ENCODE results near the gene IFT43.

IFT43 gene

DNA sequence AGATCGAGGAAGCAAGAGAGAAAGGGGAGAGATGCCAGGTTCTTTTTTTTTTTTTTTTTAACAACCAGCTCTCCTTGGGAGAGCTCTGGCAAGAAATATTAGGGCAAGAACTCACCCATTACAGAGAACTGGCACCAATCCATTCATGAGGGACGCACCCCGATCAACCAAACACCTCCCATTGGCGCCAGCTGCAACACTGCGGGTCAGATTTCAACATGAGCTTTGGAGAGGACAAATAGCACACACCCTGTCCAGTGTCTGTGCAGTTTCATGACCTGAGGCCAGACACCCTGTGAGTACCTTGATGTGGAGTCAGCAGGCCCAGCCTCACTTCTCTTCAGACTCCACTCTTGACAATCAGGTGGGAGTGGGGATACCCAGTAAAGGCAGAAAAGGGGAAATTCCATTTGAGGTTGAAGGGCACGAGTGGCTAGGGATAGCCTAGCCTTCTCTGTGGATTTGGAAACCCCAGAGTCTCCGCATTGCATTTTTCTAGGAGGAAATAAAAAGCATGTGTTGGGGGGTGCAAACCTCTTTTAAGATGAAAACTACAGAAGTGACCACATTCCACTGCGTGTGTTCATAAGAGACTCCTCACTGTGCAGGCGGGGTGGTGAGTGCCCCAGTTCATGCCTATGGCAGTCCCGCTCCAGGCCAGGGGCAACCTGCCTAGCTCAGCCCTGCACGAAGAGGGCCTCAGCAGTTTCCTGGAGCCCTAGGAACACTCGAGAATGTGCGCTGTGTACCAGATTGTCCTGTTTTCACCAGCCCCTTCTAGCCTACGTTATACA lies 123.7 kb downstream of the IFT43 start:
- Histone ChIP-seq H3K36me3 (ENCODE audit: control insufficient read depth, insufficient read depth, low read length) (no peaks in the 10 kb centered on the region), H3K9ac (ENCODE audit: low read length) (no peak overlapping the region), H3K4me1 (ENCODE audit: control insufficient read depth, insufficient read depth, low read length) (no peaks in the 10 kb centered on the region), H3K4me3 (ENCODE audit: low read length) (no peak overlapping the region), H3K27me3 (ENCODE audit: control insufficient read depth, insufficient read depth, low read length) (peaks cover 10% of the 10 kb centered on the region), H3K9me3 (ENCODE audit: control insufficient read depth, low read length) (no peaks in the 10 kb centered on the region)

DNA sequence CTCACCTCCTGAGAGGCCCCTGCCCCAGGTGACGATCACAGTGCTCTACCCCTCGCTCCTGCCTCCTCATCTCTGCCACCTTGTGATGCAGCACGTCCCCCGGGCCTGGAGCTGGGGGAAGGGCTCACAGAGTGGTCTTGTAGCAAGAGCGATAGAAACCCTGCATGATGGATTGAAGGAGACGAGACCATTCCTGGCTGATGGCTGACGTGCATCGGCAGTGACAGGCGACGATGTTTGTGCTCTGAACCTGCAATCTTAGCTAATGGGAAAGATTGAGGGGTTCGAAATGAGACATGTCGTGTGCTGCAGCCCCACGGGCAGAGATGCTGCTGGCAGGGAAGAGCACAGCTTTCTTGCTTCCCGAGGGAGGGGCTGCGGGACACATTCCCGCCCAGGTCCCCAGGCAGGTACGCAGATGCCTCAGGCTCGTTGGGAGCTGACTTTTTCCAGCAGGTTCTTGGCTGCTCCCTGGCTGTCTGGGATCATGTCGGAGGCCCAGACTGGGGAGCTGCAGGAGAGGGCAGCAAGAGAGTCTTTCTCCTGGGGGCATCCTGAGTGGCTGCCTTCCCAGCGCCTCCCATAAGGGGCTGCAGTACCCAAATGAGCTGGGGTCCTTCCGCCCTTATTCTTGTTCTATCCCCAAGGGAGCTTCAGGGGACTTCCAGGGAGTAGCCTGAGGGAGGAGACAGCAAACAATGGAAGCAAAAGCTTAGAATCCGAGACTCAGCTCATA lies 127.5 kb downstream of the IFT43 start:
- Histone ChIP-seq H3K27me3 (ENCODE audit: control insufficient read depth, insufficient read depth, low read length) (peaks cover 10% of the 10 kb centered on the region), H3K4me3 (ENCODE audit: low read length) (no peak overlapping the region), H3K36me3 (ENCODE audit: control insufficient read depth, insufficient read depth, low read length) (no peaks in the 10 kb centered on the region), H3K9ac (ENCODE audit: low read length) (no peak overlapping the region), H3K9me3 (ENCODE audit: control insufficient read depth, low read length) (no peaks in the 10 kb centered on the region), H3K4me1 (ENCODE audit: control insufficient read depth, insufficient read depth, low read length) (no peaks in the 10 kb centered on the region)

DNA sequence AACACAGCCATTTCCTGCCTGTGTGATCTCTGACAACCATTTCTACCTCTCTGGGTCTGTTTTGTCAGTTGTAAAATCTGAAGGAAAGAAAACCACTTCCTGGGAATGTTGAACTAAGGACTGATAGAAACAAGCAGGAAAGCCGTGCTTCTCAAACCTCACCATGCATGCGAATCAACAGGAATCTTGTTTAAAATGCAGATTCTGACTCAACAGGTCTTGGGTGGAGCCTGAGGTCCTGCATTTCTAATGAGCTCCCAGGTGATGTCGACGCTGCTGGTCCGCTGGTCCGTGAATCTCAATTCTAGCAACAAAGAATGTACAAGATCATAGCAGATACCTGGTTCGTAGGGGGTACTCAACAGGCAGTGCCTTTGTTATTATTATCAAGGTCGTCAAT lies 128.1 kb downstream of the IFT43 start:
- H3K36me3 ChIP-seq (ENCODE audit: control insufficient read depth, insufficient read depth, low read length): no peaks in the 10 kb centered on the region
- H3K9ac ChIP-seq (ENCODE audit: low read length): no peak overlapping the region
- H3K4me3 ChIP-seq (ENCODE audit: low read length): no peak overlapping the region
- peaks cover 10% of the 10 kb centered on the region for H3K27me3 ChIP-seq (ENCODE audit: control insufficient read depth, insufficient read depth, low read length)
- no peaks in the 10 kb centered on the region for H3K9me3 ChIP-seq (ENCODE audit: control insufficient read depth, low read length)
- H3K4me1 ChIP-seq (ENCODE audit: control insufficient read depth, insufficient read depth, low read length): no peaks in the 10 kb centered on the region

DNA sequence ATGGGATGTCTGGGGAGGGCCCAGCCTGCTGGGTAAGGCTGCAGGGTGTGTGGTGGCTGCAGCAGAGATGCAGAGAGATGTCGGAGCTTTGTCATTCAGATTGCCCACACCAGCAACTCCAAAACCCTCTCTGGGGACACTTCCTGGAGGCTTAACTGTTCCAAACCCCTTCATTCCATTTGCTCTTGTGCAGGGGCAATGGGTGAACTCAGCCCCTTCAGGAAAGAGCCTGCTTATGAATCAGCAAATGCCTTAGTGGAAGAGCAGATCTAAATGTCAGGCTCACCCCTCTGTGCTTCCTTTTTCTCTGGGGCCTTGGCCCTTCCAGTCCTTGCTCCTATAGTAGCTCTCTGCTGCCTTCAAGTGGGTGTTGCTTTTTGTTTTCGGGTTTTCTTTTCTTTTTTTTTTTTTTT lies 129.5 kb downstream of the IFT43 start:
- H3K36me3 ChIP-seq (ENCODE audit: control insufficient read depth, insufficient read depth, low read length): no peaks in the 10 kb centered on the region
- no peaks in the 10 kb centered on the region for H3K9me3 ChIP-seq (ENCODE audit: control insufficient read depth, low read length)
- peaks cover 10% of the 10 kb centered on the region for H3K27me3 ChIP-seq (ENCODE audit: control insufficient read depth, insufficient read depth, low read length)
- H3K4me3 ChIP-seq (ENCODE audit: low read length): no peak overlapping the region
- H3K9ac ChIP-seq (ENCODE audit: low read length): no peak overlapping the region
- no peaks in the 10 kb centered on the region for H3K4me1 ChIP-seq (ENCODE audit: control insufficient read depth, insufficient read depth, low read length)

DNA sequence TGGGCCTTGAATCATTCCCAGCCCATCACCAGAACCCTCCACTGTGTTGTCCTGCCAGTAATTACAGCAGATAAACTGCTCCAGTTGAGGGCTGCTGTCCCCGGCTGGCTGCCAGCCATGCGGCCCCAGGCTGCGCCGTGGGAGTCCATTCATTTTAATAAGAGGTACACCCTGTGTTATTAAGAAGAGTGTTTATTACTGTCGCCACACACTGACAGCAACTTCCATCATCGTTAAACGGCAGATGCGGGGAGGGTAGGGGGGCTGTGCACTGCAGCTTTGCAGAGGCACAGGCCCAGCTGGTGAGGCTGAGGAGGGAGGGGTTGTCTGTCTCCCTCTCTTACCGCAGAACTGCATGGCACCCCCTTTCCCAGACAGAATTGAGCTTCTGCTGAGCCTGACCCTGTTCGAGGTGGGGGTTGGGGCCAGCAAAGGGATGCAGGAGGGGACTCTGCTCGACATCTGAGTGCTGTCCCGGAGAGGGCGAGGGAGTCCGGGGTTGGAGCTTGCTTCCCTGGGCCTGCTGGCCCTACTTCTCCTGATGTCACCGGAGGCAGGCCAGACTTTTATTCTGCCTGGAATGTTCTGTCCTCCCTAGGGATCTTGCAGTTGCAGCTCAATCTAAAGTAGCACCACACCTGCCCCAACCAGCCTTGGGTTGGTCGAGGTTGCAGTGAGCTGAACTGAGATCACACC lies 132.4 kb downstream of the IFT43 start:
- H3K4me1 ChIP-seq (ENCODE audit: control insufficient read depth, insufficient read depth, low read length): no peaks in the 10 kb centered on the region

DNA sequence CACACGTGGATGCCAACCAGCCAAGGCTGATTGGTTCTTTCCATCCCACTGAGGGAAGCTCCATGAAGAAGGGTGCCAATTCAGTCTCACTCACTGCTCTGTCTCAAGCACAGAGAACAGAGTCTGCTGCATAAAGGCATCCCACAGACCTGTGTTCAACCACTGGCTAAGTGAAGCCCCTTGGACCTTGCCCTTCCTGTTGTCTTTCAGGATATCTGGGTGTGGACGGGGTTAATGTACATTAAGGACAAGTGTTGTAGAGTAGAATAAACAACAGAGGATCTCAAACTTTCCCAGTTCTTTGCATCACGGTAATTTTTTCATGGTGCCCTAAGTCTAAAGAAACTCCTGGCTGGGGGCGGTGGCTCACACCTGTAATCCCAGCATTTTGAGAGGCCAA lies 133.0 kb downstream of the IFT43 start:
- Histone ChIP-seq H3K9me3 (ENCODE audit: control insufficient read depth, low read length) (no peaks in the 10 kb centered on the region), H3K36me3 (ENCODE audit: control insufficient read depth, insufficient read depth, low read length) (no peaks in the 10 kb centered on the region), H3K4me1 (ENCODE audit: control insufficient read depth, insufficient read depth, low read length) (no peaks in the 10 kb centered on the region), H3K4me3 (ENCODE audit: low read length) (no peak overlapping the region), H3K27me3 (ENCODE audit: control insufficient read depth, insufficient read depth, low read length) (peaks cover 6% of the 10 kb centered on the region), H3K9ac (ENCODE audit: low read length) (no peak overlapping the region)

More for the DNA sequence above, 132.4 kb downstream of the IFT43 start:
- H3K9ac ChIP-seq (ENCODE audit: low read length): no peak overlapping the region
- no peaks in the 10 kb centered on the region for H3K36me3 ChIP-seq (ENCODE audit: control insufficient read depth, insufficient read depth, low read length)
- no peak overlapping the region for H3K4me3 ChIP-seq (ENCODE audit: low read length)
- no peaks in the 10 kb centered on the region for H3K9me3 ChIP-seq (ENCODE audit: control insufficient read depth, low read length)
- H3K27me3 ChIP-seq (ENCODE audit: control insufficient read depth, insufficient read depth, low read length): peaks cover 10% of the 10 kb centered on the region

DNA sequence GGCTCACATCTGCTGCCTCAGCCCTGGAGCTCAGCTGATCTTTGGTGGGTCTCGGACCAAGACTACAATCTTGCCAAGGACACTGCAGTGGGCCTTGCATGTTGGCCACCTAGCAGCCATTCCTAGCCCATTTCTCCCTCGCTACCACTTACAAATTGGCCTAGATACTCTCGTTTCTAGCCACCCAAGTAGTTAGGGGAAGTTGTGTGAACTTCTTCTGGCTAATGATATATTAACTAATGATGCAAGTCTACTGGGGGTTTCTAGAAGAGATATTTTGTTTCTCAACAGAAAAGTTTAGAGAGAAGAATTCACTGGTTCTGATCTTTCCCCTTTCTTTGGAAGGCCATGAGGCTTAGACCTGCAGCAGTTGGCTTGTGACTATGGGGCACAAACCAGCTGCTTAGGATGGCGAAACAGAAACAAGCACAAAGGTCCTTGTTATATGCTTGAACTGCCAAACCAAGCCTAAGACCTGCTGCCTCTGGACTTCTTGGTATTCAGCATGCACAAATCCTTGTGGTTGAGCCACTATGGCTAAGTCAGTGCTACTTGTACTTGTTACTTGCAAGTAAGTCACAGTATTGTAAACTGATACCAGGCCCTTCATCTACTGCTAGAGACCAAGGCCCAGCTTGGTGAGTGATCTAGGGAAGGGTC lies 135.7 kb downstream of the IFT43 start:
- no peaks in the 10 kb centered on the region for H3K4me1 ChIP-seq (ENCODE audit: control insufficient read depth, insufficient read depth, low read length)
- H3K9ac ChIP-seq (ENCODE audit: low read length): no peak overlapping the region
- no peaks in the 10 kb centered on the region for H3K9me3 ChIP-seq (ENCODE audit: control insufficient read depth, low read length)
- peaks cover 4% of the 10 kb centered on the region for H3K27me3 ChIP-seq (ENCODE audit: control insufficient read depth, insufficient read depth, low read length)
- no peaks in the 10 kb centered on the region for H3K36me3 ChIP-seq (ENCODE audit: control insufficient read depth, insufficient read depth, low read length)
- no peak overlapping the region for H3K4me3 ChIP-seq (ENCODE audit: low read length)

DNA sequence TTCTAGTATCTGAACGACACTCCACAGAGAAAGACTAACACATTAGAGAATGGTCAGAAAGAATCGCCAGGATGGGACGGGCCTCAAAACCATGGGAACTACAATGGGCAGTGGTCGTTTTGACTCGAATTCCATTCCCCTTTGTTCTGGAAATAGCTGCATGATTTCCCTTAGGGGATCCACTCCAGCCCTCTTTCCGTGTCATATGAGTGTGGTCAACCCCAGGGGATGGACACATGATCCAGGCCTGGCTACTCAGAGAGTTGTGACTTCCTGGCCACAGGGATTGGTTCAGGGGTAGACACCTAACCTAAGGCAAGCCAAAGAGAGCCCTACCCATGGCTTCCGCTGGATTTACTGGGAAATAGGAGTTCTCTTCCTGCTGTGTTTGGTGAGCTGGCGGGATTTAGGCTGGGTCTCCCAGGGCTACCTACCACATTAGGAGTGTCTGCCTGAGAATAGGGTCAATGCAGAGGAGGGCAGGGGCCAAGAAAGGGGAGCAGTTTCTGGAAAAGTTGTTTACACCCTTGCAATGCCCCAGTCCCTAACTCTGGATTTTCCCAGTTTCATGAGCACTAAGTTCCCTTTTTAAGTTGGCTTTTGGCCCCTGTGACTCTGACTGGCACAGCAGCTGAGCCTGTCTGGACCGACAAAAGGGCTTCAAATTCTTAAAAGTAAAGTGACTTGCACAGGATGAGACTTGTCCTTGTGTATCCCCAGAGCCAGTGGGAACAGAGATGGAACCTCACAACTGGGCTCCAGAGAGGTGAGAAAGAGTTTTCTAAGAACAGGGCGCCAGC lies 138.1 kb downstream of the IFT43 start:
- Histone ChIP-seq H3K36me3 (ENCODE audit: control insufficient read depth, insufficient read depth, low read length) (no peaks in the 10 kb centered on the region), H3K9me3 (ENCODE audit: control insufficient read depth, low read length) (no peaks in the 10 kb centered on the region), H3K9ac (ENCODE audit: low read length) (no peak overlapping the region), H3K27me3 (ENCODE audit: control insufficient read depth, insufficient read depth, low read length) (peaks cover 8% of the 10 kb centered on the region), H3K4me1 (ENCODE audit: control insufficient read depth, insufficient read depth, low read length) (no peaks in the 10 kb centered on the region), H3K4me3 (ENCODE audit: low read length) (no peak overlapping the region)

DNA sequence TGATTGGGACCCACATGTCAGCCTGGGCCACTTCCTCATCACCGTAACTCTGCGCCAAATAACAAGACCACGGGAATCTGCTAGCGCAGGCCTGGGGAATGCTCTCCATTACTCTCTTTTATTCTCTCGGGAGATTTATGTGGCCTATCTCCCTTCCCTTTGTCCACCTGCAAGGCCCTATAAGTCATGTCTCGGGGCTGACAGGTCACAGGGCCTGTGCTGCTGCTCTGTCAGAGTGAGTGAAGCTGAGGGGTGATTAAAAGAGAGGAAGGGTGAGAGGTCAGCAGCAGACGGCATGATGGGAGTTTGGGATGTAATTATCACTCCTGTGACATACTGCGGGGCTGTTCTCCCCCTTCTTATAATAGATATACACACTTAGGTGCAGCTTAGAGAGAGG lies 139.9 kb downstream of the IFT43 start:
- Histone ChIP-seq H3K27me3 (ENCODE audit: control insufficient read depth, insufficient read depth, low read length) (peaks cover 14% of the 10 kb centered on the region), H3K36me3 (ENCODE audit: control insufficient read depth, insufficient read depth, low read length) (no peaks in the 10 kb centered on the region), H3K9me3 (ENCODE audit: control insufficient read depth, low read length) (no peaks in the 10 kb centered on the region), H3K4me1 (ENCODE audit: control insufficient read depth, insufficient read depth, low read length) (no peaks in the 10 kb centered on the region), H3K9ac (ENCODE audit: low read length) (no peak overlapping the region), H3K4me3 (ENCODE audit: low read length) (no peak overlapping the region)

DNA sequence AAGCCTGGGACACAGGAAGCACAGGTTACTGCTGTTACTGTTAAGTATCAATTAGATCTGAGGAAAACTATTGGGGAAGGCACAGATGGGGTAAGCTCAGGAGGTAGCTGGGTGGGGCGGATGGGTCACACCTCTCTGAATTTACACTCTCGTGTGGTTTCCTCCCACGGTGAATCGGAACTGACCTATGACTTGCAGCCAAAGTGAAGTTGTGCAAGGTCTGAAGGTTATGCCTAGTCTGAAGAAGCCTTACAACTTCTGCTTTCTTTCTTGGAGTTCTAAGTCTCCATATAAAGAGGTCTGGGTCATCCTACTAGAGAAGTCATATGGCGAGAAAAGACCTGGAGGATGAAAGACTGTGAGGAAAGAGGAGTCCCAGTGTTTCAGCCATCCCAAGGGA lies 140.5 kb downstream of the IFT43 start:
- no peak overlapping the region for H3K9ac ChIP-seq (ENCODE audit: low read length)
- H3K4me1 ChIP-seq (ENCODE audit: control insufficient read depth, insufficient read depth, low read length): no peaks in the 10 kb centered on the region
- H3K27me3 ChIP-seq (ENCODE audit: control insufficient read depth, insufficient read depth, low read length): peaks cover 20% of the 10 kb centered on the region
- no peaks in the 10 kb centered on the region for H3K9me3 ChIP-seq (ENCODE audit: control insufficient read depth, low read length)
- no peak overlapping the region for H3K4me3 ChIP-seq (ENCODE audit: low read length)
- H3K36me3 ChIP-seq (ENCODE audit: control insufficient read depth, insufficient read depth, low read length): no peaks in the 10 kb centered on the region

DNA sequence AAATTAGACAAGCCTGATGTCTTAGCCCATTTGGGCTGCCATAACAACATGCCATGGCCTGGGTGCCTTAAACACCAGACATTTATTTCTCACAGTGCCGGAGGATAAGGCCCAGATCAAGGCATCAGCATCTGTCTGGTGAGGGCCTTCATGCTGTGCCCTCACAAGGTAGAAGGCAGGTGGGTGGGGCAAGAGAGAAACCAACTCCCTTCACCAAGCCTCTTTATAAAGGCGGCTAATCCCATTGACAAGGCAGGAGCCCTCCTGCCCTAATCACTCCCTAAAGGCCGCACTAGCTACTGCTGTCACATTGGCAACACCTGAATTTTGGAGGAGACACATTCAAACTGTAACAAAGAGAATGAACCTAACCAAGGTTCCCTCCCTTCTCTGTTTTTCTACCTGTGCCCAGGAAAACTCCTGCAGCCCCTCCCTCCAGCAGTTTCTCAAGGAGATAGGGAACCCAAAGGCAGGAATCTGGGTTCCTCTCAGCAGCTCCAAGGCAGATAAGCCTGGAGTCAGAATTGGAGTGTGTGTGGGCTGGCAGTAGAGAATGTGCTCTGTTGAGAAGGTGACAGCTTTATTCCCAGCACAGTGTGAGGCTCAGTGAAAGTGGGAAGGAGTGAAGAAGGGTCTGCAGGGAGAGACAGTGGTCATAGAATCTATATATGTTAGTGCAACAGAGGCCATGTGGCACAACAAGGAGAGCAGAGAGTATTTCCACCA lies 144.5 kb downstream of the IFT43 start:
- Histone ChIP-seq H3K4me1 (ENCODE audit: control insufficient read depth, insufficient read depth, low read length) (no peaks in the 10 kb centered on the region), H3K9me3 (ENCODE audit: control insufficient read depth, low read length) (no peaks in the 10 kb centered on the region), H3K36me3 (ENCODE audit: control insufficient read depth, insufficient read depth, low read length) (no peaks in the 10 kb centered on the region), H3K9ac (ENCODE audit: low read length) (no peak overlapping the region), H3K4me3 (ENCODE audit: low read length) (no peak overlapping the region), H3K27me3 (ENCODE audit: control insufficient read depth, insufficient read depth, low read length) (peaks cover 32% of the 10 kb centered on the region)
